A549 (cell line): ENCODE results near the gene LAGE3.

Experiments used
- CBX2 ChIP-seq: fragments of 200-600 bp; sonication (generic); IDR thresholded peaks from 2 replicates; pipeline ENCODE4 v1.6.1; 2016; ENCODE audit warnings: low read depth, mild to moderate bottlenecking, borderline replicate concordance
- CTCF ChIP-seq: fragments of >200 bp; sonication (Bioruptor Twin); formaldehyde crosslinking; IDR thresholded peaks from 3 replicates; pipeline ENCODE4 v1.5.1; 2016
- EP300 ChIP-seq, 2 experiments: fragments of >200 bp; sonication (Bioruptor Twin); formaldehyde crosslinking; IDR thresholded peaks; 2 replicates in 1 of 2; 3 replicates in 1 of 2; pipeline ENCODE4 v1.6.1; 2016 to 2017
- MAX ChIP-seq: IDR thresholded peaks from 2 replicates; pipeline ENCODE4 v1.6.1; 2012
- MYC ChIP-seq: IDR thresholded peaks from 2 replicates; pipeline ENCODE4 v1.6.1; 2012; ENCODE audit warnings: mild to moderate bottlenecking, inconsistent platforms, low read length, improper control_type of control experiment, borderline replicate concordance
- POLR2A ChIP-seq: IDR thresholded peaks from 2 replicates; pipeline ENCODE4 v1.6.1; 2012; ENCODE audit warnings: mild to moderate bottlenecking, low read length
- REST ChIP-seq: fragments of 200-600 bp; sonication (generic); IDR thresholded peaks from 2 replicates; pipeline ENCODE4 v1.6.1; 2016; ENCODE audit warnings: antibody characterized with exemption, mild to moderate bottlenecking, moderate library complexity
- TF ChIP-seq, protein P1 (sequence below): fragments of 450-650 bp; IDR thresholded peaks from 2 replicates; pipeline ENCODE4 v1.6.1; 2014; ENCODE audit warnings: antibody characterized with exemption

DNA sequence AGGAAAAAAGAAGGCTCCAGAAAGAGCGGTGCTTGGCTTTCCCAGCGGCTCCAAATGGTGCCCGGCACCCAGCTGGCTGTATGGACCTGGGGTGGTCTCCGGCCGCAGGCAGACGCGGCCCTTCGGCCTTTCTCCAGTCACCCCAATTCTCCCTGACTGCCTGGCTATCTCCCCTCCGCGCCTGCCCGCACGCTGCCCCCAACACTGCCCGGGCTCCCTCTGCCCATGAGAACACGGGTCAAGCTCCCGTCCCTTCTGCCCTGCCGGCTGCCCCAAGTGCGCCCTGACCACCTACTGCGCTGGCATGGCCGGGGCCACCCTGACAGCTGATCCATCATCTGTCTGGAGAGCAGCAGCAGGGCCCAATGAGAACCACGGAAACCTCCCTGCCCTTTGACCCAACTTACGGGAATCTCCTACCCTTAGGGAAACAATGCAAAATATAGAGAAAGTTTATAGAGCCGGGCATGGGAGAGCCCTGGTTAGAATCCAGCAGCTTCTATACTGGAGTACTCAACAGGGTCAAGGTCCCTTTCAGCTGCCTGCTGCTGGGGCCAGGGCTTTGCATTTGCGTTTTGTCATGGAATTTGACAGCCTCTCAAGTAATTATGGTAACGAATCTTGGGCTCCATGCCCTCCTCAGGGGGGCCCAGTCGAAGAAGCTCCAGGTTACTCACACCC is 38.2 kb upstream of the LAGE3 start:
- TF ChIP-seq CBX2, result no peak
- no peak for TF ChIP-seq POLR2A
- TF ChIP-seq EP300 (IDR thresholded peaks at IDR 0.05), result no peak
- TF ChIP-seq CTCF, result no peak
- TF ChIP-seq, protein P1, sequence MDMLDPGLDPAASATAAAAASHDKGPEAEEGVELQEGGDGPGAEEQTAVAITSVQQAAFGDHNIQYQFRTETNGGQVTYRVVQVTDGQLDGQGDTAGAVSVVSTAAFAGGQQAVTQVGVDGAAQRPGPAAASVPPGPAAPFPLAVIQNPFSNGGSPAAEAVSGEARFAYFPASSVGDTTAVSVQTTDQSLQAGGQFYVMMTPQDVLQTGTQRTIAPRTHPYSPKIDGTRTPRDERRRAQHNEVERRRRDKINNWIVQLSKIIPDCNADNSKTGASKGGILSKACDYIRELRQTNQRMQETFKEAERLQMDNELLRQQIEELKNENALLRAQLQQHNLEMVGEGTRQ, result no peak
- TF ChIP-seq MAX, result no peak
- TF ChIP-seq MYC, result no peak
- no peak for TF ChIP-seq REST
